ENCODE results near the gene NAPA. TPM values are rescaled to one million over a fixed set of nuclear protein-coding genes. Genes with fewer than 3 reads are reported as not detected.

Gene NAPA
- total RNA-seq, 2 donors from 2014 or later: 127 to 213 TPM

DNA sequence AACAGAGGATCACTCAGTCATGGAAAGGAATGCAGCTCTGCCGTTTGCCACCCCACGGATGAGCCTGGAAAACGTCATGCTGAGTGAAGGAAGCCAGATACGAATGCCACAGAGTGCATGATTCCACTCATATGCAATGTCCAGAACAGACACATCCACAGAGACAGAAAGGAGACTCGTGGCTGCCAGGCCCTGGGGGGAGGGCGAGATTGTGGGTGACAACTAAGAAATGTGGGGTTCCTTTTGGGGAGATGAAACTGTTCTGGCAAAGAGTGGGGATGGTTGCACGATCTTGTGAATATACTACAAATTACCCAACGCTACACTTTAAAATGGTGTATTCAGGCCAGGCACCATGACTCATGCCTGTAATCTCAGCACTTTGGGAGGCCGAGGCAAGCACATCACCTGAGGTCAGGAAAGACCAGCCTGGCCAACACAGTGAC is 27.2 kb upstream of the NAPA start:
- Histone ChIP-seq H3K27me3 (peaks cover 0 to 7% of the 10 kb centered on the region in 2 donors), H3K36me3 (no peaks in the 10 kb centered on the region), H3K4me1 (peaks cover 0 to 7% of the 10 kb centered on the region in 2 donors), H3K9me3 (no peaks in the 10 kb centered on the region), H3K27ac (peak overlapping the region; percentile 10 to 48), H3K4me3 (no peak overlapping the region)
- DNase-seq (ENCODE audit: low spot score): no peak
- TF ChIP-seq, protein P1, sequence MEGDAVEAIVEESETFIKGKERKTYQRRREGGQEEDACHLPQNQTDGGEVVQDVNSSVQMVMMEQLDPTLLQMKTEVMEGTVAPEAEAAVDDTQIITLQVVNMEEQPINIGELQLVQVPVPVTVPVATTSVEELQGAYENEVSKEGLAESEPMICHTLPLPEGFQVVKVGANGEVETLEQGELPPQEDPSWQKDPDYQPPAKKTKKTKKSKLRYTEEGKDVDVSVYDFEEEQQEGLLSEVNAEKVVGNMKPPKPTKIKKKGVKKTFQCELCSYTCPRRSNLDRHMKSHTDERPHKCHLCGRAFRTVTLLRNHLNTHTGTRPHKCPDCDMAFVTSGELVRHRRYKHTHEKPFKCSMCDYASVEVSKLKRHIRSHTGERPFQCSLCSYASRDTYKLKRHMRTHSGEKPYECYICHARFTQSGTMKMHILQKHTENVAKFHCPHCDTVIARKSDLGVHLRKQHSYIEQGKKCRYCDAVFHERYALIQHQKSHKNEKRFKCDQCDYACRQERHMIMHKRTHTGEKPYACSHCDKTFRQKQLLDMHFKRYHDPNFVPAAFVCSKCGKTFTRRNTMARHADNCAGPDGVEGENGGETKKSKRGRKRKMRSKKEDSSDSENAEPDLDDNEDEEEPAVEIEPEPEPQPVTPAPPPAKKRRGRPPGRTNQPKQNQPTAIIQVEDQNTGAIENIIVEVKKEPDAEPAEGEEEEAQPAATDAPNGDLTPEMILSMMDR (IDR thresholded peaks at IDR 0.05): no peak

DNA sequence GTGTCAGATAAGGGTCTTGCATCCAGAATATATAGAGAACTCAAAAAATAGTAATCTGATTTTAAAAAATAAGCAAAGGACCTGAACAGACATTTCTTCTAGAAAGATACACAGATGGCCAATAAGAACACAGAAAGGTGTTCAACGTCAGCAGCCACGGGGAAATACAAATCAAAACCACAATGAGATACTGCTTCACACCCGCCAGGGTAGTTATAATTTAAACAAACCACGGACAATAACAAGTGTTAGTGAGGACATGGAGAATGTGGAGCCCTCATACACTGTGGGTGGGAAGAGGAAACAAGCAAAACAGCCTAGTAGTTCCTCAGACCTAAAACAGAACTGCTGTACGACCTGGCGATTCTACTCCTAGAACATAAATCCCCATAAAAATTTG is 26.7 kb upstream of the NAPA start:
- DNase-seq (ENCODE audit: low spot score): no peak
- peak overlapping the region; percentile 10 to 48 for H3K27ac ChIP-seq
- H3K36me3 ChIP-seq: no peaks in the 10 kb centered on the region
- TF ChIP-seq, protein P1 (IDR thresholded peaks at IDR 0.05): no peak
- no peak overlapping the region for H3K4me3 ChIP-seq
- no peaks in the 10 kb centered on the region for H3K9me3 ChIP-seq
- peaks cover 0 to 7% of the 10 kb centered on the region in 2 donors for H3K27me3 ChIP-seq
- peaks cover 0 to 7% of the 10 kb centered on the region in 2 donors for H3K4me1 ChIP-seq

DNA sequence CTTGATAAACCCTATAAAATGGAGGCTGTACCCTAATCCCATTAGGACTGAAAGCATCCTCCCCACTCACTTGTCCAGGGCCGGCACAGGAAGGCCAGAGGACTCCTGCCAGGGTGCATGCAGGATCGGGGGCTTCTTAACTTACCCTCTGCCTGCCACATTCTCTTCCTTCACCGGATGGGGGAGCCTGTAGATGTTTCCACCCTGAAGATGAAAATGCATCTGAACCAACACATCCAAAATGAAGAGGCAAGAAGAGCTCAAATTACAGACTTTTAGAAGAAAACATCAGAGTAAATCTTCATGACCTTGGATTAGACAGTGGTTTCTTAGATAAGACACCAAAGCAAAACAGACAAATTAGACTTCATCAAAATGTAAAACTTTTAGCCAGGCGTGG is 25.9 kb upstream of the NAPA start:
- H3K4me3 ChIP-seq: no peak overlapping the region
- no peak for DNase-seq (ENCODE audit: low spot score)
- no peaks in the 10 kb centered on the region for H3K36me3 ChIP-seq
- no peaks in the 10 kb centered on the region for H3K9me3 ChIP-seq
- peaks cover 0 to 7% of the 10 kb centered on the region in 2 donors for H3K27me3 ChIP-seq
- TF ChIP-seq, protein P1 (IDR thresholded peaks at IDR 0.05): peak in 1 of 2 donors; percentile 32
- H3K27ac ChIP-seq: no peak overlapping the region
- H3K4me1 ChIP-seq: peaks cover 0 to 7% of the 10 kb centered on the region in 2 donors

DNA sequence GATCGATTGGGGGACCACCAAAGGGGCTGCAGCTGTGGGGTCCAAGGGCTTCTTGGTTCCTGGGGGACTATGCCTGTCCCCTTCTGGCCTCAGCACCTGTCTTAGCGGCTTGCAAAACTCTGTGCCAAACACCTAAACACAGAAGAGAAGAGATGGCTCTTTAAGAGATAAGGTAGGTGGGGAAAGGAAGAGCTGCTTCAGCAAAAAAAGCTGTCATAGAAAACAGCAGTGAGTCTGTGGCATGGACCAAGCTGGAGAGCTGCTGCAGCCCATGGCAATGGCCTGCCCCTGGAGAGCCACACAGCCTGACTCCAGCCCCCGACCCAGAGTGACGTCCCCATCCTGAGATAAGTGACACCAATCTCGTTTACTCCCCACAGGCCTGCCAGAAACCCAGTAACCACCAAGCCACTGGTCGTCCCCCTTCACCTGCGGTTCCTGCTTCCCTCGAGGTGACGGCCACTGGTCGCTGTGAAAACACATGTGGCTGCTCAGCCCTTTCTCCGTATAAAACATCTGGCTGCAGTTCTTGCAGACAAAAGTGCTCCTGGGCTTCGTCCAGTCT is 25.0 kb upstream of the NAPA start:
- Histone ChIP-seq H3K27ac (no peak overlapping the region), H3K36me3 (no peaks in the 10 kb centered on the region), H3K27me3 (no peaks in the 10 kb centered on the region), H3K4me3 (no peak overlapping the region), H3K4me1 (peaks cover 0 to under 1% of the 10 kb centered on the region in 2 donors), H3K9me3 (no peaks in the 10 kb centered on the region)
- TF ChIP-seq, protein P1 (IDR thresholded peaks at IDR 0.05): no peak
- DNase-seq (ENCODE audit: low spot score): no peak

DNA sequence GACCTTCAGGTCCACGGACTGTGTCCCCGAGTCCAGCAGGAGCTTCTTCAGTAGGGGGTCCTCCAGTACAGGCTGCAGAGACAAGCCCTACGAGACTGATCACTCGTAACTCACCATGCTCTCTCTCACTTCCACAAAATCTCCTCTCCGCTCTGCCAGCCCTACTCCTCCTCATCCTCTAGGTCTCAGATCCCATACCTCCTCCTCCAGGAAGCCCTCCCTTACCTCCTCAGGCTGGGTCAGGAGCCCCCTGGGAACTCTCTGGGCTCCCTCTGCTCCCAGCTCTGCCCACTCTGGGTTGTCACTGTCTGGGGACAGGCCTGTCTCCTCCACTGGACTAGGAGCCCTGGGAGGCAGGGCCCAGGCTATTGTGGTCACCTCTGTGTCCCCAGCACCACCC is 23.9 kb upstream of the NAPA start:
- TF ChIP-seq, protein P1 (IDR thresholded peaks at IDR 0.05): no peak
- H3K4me3 ChIP-seq: no peak overlapping the region

DNA sequence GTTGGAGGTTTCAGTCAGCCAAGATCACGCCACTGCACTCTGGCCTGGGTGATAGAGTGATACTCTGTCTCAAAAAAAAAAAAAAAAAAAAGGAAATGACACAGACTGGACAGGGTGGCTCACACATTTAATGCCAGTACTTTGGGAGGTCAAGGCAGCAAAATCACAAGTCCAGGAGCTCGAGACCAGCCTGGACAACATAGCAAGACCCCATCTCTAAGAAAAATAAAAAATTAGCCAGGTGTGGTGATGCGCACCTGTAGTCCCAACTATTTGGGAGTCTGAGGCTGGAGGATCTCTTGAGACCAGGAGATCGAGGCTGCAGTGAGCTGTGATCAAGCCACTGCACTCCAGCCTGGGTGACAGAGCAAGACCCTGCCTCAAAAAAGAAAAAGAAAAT is 22.6 kb upstream of the NAPA start:
- no peaks in the 10 kb centered on the region for H3K27me3 ChIP-seq

More for the DNA sequence above, 23.9 kb upstream of the NAPA start:
- no peaks in the 10 kb centered on the region for H3K27me3 ChIP-seq
- no peak overlapping the region for H3K27ac ChIP-seq
- no peaks in the 10 kb centered on the region for H3K9me3 ChIP-seq
- H3K36me3 ChIP-seq: no peaks in the 10 kb centered on the region
- no peak for DNase-seq (ENCODE audit: low spot score)
- H3K4me1 ChIP-seq: no peaks in the 10 kb centered on the region

More for the DNA sequence above, 22.6 kb upstream of the NAPA start:
- DNase-seq (ENCODE audit: low spot score): no peak
- Histone ChIP-seq H3K36me3 (no peaks in the 10 kb centered on the region), H3K9me3 (no peaks in the 10 kb centered on the region), H3K4me1 (no peaks in the 10 kb centered on the region), H3K27ac (no peak overlapping the region), H3K4me3 (no peak overlapping the region)
- TF ChIP-seq, protein P1 (IDR thresholded peaks at IDR 0.05): no peak

Data from right atrium auricular region (tissue), 2 donors.